ENCODE data around the gene RILPL1. TPM values are rescaled to one million over a fixed set of nuclear protein-coding genes. Genes with fewer than 3 reads are reported as not detected.

RILPL1 gene
- total and polyA plus RNA-seq, 9 of the 15 experiments (the other 6 are each of a cell fraction or from before 2014, with no cell fraction given), result 0.25 to 10.6 (median 8.6) TPM

DNA sequence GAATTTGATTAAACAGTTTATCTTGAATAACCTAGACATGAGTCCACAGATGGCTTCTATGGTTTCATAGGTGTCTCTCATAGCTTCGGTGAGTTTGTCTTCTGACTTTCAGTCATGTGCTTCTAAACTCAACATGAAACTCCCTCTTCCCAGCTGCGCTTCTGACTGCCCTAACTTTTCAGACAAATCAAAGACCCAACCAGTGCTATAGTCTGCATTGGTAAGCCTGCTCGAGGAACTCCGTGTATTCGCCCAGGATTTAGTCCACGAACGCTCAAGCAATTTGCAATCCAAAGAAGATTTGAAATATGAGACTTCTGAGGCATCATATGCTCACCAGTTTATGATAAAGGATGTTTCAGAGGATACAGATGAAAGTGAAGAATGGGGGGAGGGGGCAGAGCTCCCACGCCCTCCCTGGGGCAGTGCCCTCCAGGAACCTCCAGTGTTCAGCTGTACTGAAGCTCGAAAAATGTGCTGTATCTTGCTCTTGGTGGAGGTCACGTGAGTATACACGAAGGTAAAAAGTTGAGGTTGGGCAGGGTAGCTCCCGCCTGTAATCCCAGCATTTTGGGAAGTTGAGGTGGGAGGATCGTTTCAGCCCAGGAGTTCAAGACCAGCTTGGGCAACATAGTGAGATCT is 91.9 kb downstream of the RILPL1 start:
- DNase-seq (ENCODE audit: extremely low read depth in 1 of 4, low spot score in 3 of 4) (no peak), FAIRE-seq (no peak), ATAC-seq (no peak)
- H3K79me2 ChIP-seq (ENCODE audit: control insufficient read depth, insufficient read depth, low read length), result no peaks in the 10 kb centered on the region
- H3K27me3 ChIP-seq (ENCODE audit: control insufficient read depth in 2 of 2, insufficient read depth in 2 of 2, low read length in 2 of 2), result no peaks in the 10 kb centered on the region
- 54% methylated on average over 13 of the region's 13 CpGs for WGBS (ENCODE audit: insufficient coverage, low coverage, missing lambda C conversion rate)
- H3K4me2 ChIP-seq (ENCODE audit: insufficient read depth, low read length), result no peak overlapping the region
- ChIA-PET CTCF (ENCODE audit: low intra/inter-chr PET ratio) (no interaction called here), POLR2A (interaction anchor here (0.6 to 1.6 kb wide), 2 partner anchors 9 to 16 kb away, joined by 3 to 5 read pairs; partner anchors contain the start of gene SNRNP35)
- H3K27ac ChIP-seq (ENCODE audit: extremely low read depth, low read depth, low read length), result no peak overlapping the region
- no peaks in the 10 kb centered on the region for H3K9me1 ChIP-seq (ENCODE audit: control insufficient read depth, insufficient read depth, low read length)
- H4K20me1 ChIP-seq (replicated peaks; ENCODE audit: control insufficient read depth, insufficient read depth, low read length), result no peaks in the 10 kb centered on the region
- H3K9me3 ChIP-seq (replicated peaks; ENCODE audit: control insufficient read depth, insufficient read depth, low read depth, low read length), result no peaks in the 10 kb centered on the region
- no peak overlapping the region for H3K4me3 ChIP-seq
- intact Hi-C loops (cut with micrococcal nuclease), result no loop called here
- TF ChIP-seq, protein P1, sequence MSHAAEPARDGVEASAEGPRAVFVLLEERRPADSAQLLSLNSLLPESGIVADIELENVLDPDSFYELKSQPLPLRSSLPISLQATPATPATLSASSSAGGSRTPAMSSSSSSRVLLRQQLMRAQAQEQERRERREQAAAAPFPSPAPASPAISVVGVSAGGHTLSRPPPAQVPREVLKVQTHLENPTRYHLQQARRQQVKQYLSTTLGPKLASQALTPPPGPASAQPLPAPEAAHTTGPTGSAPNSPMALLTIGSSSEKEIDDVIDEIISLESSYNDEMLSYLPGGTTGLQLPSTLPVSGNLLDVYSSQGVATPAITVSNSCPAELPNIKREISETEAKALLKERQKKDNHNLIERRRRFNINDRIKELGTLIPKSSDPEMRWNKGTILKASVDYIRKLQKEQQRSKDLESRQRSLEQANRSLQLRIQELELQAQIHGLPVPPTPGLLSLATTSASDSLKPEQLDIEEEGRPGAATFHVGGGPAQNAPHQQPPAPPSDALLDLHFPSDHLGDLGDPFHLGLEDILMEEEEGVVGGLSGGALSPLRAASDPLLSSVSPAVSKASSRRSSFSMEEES (CRISPR knock-in tag; IDR thresholded peaks at IDR 0.05), result 0 out of 2 replicates have a peak, but pooled peaks have one; percentile 10
- TF ChIP-seq, protein P2, sequence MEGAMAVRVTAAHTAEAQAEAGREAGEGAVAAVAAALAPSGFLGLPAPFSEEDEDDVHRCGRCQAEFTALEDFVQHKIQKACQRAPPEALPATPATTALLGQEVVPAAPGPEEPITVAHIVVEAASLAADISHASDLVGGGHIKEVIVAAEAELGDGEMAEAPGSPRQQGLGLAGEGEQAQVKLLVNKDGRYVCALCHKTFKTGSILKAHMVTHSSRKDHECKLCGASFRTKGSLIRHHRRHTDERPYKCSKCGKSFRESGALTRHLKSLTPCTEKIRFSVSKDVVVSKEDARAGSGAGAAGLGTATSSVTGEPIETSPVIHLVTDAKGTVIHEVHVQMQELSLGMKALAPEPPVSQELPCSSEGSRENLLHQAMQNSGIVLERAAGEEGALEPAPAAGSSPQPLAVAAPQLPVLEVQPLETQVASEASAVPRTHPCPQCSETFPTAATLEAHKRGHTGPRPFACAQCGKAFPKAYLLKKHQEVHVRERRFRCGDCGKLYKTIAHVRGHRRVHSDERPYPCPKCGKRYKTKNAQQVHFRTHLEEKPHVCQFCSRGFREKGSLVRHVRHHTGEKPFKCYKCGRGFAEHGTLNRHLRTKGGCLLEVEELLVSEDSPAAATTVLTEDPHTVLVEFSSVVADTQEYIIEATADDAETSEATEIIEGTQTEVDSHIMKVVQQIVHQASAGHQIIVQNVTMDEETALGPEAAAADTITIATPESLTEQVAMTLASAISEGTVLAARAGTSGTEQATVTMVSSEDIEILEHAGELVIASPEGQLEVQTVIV (CRISPR knock-in tag; IDR thresholded peaks at IDR 0.05; ENCODE audit: borderline replicate concordance), result no peak
- TF ChIP-seq, protein P3, sequence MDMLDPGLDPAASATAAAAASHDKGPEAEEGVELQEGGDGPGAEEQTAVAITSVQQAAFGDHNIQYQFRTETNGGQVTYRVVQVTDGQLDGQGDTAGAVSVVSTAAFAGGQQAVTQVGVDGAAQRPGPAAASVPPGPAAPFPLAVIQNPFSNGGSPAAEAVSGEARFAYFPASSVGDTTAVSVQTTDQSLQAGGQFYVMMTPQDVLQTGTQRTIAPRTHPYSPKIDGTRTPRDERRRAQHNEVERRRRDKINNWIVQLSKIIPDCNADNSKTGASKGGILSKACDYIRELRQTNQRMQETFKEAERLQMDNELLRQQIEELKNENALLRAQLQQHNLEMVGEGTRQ (CRISPR knock-in tag; IDR thresholded peaks at IDR 0.05), result 0 out of 2 replicates have a peak, but pooled peaks have one; percentile 12
- no TSS peak for BruUV-seq (replicated peaks)
- peaks cover 0 to 8% of the 10 kb centered on the region in 2 experiments; a peak in 2 of 5 replicates for H3K4me1 ChIP-seq (replicated peaks in 1 of 2; ENCODE audit: control insufficient read depth in 2 of 2, insufficient read depth in 2 of 2, low read length in 2 of 2)
- in situ Hi-C loops (cut with MboI), result no loop called here
- no peaks in the 10 kb centered on the region for H3K36me3 ChIP-seq (ENCODE audit: control insufficient read depth, insufficient read depth, low read length)
- H2AFZ ChIP-seq (ENCODE audit: low read depth, low read length), result no peak overlapping the region
- no peak overlapping the region for H3K9ac ChIP-seq (ENCODE audit: insufficient read depth in 1 of 2, low read depth in 2 of 2, low read length in 2 of 2)

Data from K562 (cell line).